Placental epithelial cell (primary cell): ENCODE data around the gene TRIM4. TPM values are rescaled to one million over a fixed set of nuclear protein-coding genes. Genes with fewer than 3 reads are reported as not detected.

Source experiments
- small RNA-seq: library from RNA; depleted of rRNA; stranded (forward); fragments of <200 nt; gene quantifications from one replicate; pipeline ENCODE3, GENCODE V24; 2012
- total RNA-seq: library from RNA; depleted of rRNA; stranded (reverse); fragments of >200 nt; gene quantifications from 2 replicates; pipeline ENCODE4 v1.2.3, GENCODE V29; 2012

TRIM4 gene, protein sequence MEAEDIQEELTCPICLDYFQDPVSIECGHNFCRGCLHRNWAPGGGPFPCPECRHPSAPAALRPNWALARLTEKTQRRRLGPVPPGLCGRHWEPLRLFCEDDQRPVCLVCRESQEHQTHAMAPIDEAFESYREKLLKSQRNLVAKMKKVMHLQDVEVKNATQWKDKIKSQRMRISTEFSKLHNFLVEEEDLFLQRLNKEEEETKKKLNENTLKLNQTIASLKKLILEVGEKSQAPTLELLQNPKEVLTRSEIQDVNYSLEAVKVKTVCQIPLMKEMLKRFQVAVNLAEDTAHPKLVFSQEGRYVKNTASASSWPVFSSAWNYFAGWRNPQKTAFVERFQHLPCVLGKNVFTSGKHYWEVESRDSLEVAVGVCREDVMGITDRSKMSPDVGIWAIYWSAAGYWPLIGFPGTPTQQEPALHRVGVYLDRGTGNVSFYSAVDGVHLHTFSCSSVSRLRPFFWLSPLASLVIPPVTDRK
- 27.3 and 45.9 TPM in 2 replicates for total RNA-seq

GRCh38 chr7:99918959-99919813, at the start of gene TRIM4:
Gene TRIM4, minus strand, starts transcription at chr7:99919530. Its CDS starts 129 bp downstream, at chr7:99919401.

GRCh38 chr7:99928994-99929729, 9.8 kb upstream of the TRIM4 start, which contains the start of gene GJC3:
Gene GJC3, minus strand, starts transcription at chr7:99929620. Its CDS starts 0 bp downstream, at chr7:99929620.

GRCh38 chr7:99876933-99877332, 42.4 kb downstream of the TRIM4 start, which contains the start of gene OR2AE1:
Gene OR2AE1, minus strand, starts transcription at chr7:99877033. Its CDS starts 0 bp downstream, at chr7:99877033.

Small RNA genes within 50 kb of the gene (small RNA-seq; reads per million reads assigned to genes)
- gene AC011904.1 (not detected), gene CYP3A52P (not detected), gene RF00019 (not detected), gene RF00561 (0.12 reads per million)

Other genes with a start within 250 kb of the TRIM4 start
- gene CYP3A5, start 239.5 kb downstream of the TRIM4 start, total RNA-seq: under 0.01 TPM in 1 of 2 replicates, not detected in the other
- gene CYP3A7, start 184.3 kb downstream of the TRIM4 start, total RNA-seq: 0.22 TPM in 1 of 2 replicates, not detected in the other
- gene CYP3A4, start 135.3 kb downstream of the TRIM4 start, total RNA-seq: not detected in 2 replicates
- not detected in 2 replicates for gene CYP3A43, start 91.5 kb downstream of the TRIM4 start, total RNA-seq
- gene OR2AE1, start 42.5 kb downstream of the TRIM4 start, total RNA-seq: under 0.01 and 0.54 TPM in 2 replicates
- gene GJC3, start 10.1 kb upstream of the TRIM4 start, total RNA-seq: under 0.01 TPM in 1 of 2 replicates, not detected in the other
- not detected in 2 replicates for gene AZGP1, start 56.5 kb upstream of the TRIM4 start, total RNA-seq
- 43.4 and 54.6 TPM in 2 replicates for gene ZKSCAN1, start 96.1 kb upstream of the TRIM4 start, total RNA-seq
- 8.0 and 8.6 TPM in 2 replicates for gene ZSCAN21, start 130.2 kb upstream of the TRIM4 start, total RNA-seq
- gene ZNF3, start 162.2 kb upstream of the TRIM4 start, total RNA-seq: 29.6 and 48.3 TPM in 2 replicates
- gene COPS6, start 169.4 kb upstream of the TRIM4 start, total RNA-seq: 40.0 and 54.4 TPM in 2 replicates
- gene MCM7, start 181.9 kb upstream of the TRIM4 start, total RNA-seq: 47.9 and 52.2 TPM in 2 replicates
- 16.2 and 19.2 TPM in 2 replicates for gene AP4M1, start 182.1 kb upstream of the TRIM4 start, total RNA-seq
- gene TAF6, start 199.8 kb upstream of the TRIM4 start, total RNA-seq: 24.7 and 45.3 TPM in 2 replicates
- 20.0 and 36.5 TPM in 2 replicates for gene CNPY4, start 200.1 kb upstream of the TRIM4 start, total RNA-seq
- gene MBLAC1, start 207.4 kb upstream of the TRIM4 start, total RNA-seq: 0.87 and 2.0 TPM in 2 replicates
- gene LAMTOR4, start 229.4 kb upstream of the TRIM4 start, total RNA-seq: 70.5 and 91.9 TPM in 2 replicates
- gene TRAPPC14, start 239.2 kb upstream of the TRIM4 start, total RNA-seq: 11.0 and 14.0 TPM in 2 replicates
- 1.2 and 2.6 TPM in 2 replicates for gene GAL3ST4, start 249.1 kb upstream of the TRIM4 start, total RNA-seq